H9 (cell line): ENCODE data around the gene SMDT1. TPM values are rescaled to one million over a fixed set of nuclear protein-coding genes. Genes with fewer than 3 reads are reported as not detected.
"Not testable (repeated sequence)": the region's sequence is repeated elsewhere in the genome, so short reads cannot be mapped to it uniquely, and the experiment has no call there.

ENCODE experiments used
- DNase-seq: peaks from one replicate; pipeline ENCODE4 v3.0.0-alpha.2; 2017
- H2AFZ ChIP-seq: one replicate; pipeline ENCODE4 v1.6.1; 2013; ENCODE audit warnings: mild to moderate bottlenecking, low read length, control low read depth, moderate library complexity
- H2AK5ac ChIP-seq: 2 replicates; pipeline ENCODE4 v1.6.1; 2013; ENCODE audit warnings: low read length, control low read depth, mixed read lengths; ENCODE audit not compliant: insufficient read length
- H2BK120ac ChIP-seq: one replicate; pipeline ENCODE4 v1.6.1; 2013; ENCODE audit warnings: low read depth, mild to moderate bottlenecking, low read length, control low read depth, inconsistent platforms; ENCODE audit not compliant: poor library complexity, severe bottlenecking
- H2BK12ac ChIP-seq: 2 replicates; pipeline ENCODE4 v1.6.1; 2013; ENCODE audit warnings: low read length, control low read depth, mixed read lengths, low read depth; ENCODE audit not compliant: insufficient read length
- H2BK15ac ChIP-seq: 2 replicates; pipeline ENCODE4 v1.6.1; 2013; ENCODE audit warnings: low read depth, low read length, control low read depth
- H2BK20ac ChIP-seq: one replicate; pipeline ENCODE4 v1.6.1; 2013; ENCODE audit warnings: low read depth, mild to moderate bottlenecking, low read length, control low read depth, inconsistent platforms; ENCODE audit not compliant: poor library complexity, severe bottlenecking
- H2BK5ac ChIP-seq: 2 replicates; pipeline ENCODE4 v1.6.1; 2013; ENCODE audit warnings: low read length, control low read depth, mixed read lengths; ENCODE audit not compliant: insufficient read length
- H3K14ac ChIP-seq: 2 replicates; pipeline ENCODE4 v1.6.1; 2013; ENCODE audit warnings: low read length, control low read depth; ENCODE audit not compliant: insufficient read depth
- H3K18ac ChIP-seq: 2 replicates; pipeline ENCODE4 v1.6.1; 2013; ENCODE audit warnings: low read depth, mild to moderate bottlenecking, mixed read lengths, low read length, control low read depth; ENCODE audit not compliant: insufficient read length
- H3K23ac ChIP-seq: 2 replicates; pipeline ENCODE4 v1.6.1; 2013; ENCODE audit warnings: low read length, control low read depth, mixed read lengths, low read depth; ENCODE audit not compliant: insufficient read length
- H3K23me2 ChIP-seq: 2 replicates; pipeline ENCODE4 v1.6.1; 2013; ENCODE audit warnings: low read depth, mild to moderate bottlenecking, mixed read lengths, low read length, control low read depth; ENCODE audit not compliant: insufficient read length, poor library complexity, severe bottlenecking
- H3K27ac ChIP-seq: 2 replicates; pipeline ENCODE4 v1.5.1; 2013; ENCODE audit warnings: low read length, control low read depth, mixed read lengths, low read depth; ENCODE audit not compliant: insufficient read length
- H3K27me3 ChIP-seq: 2 replicates; pipeline ENCODE4 v1.6.1; 2013; ENCODE audit warnings: low read length, control low read depth, inconsistent platforms; ENCODE audit not compliant: insufficient read depth
- H3K4ac ChIP-seq: 2 replicates; pipeline ENCODE4 v1.6.1; 2013; ENCODE audit warnings: low read depth, mild to moderate bottlenecking, control low read depth, inconsistent platforms, low read length, moderate library complexity
- H3K4me1 ChIP-seq: 2 replicates; pipeline ENCODE4 v1.6.1; 2013; ENCODE audit warnings: low read length, control low read depth, inconsistent platforms; ENCODE audit not compliant: insufficient read depth
- H3K4me2 ChIP-seq: 2 replicates; pipeline ENCODE4 v1.6.1; 2013; ENCODE audit warnings: low read length, control low read depth, mixed read lengths; ENCODE audit not compliant: insufficient read length, insufficient read depth
- H3K56ac ChIP-seq: 2 replicates; pipeline ENCODE4 v1.6.1; 2013; ENCODE audit warnings: low read depth, mild to moderate bottlenecking, mixed read lengths, low read length, control low read depth; ENCODE audit not compliant: insufficient read length
- H3K79me1 ChIP-seq: 2 replicates; pipeline ENCODE4 v1.6.1; 2013; ENCODE audit warnings: low read depth, mild to moderate bottlenecking, moderate library complexity, low read length, control low read depth, inconsistent platforms; ENCODE audit not compliant: insufficient read depth, poor library complexity, severe bottlenecking
- H3K79me2 ChIP-seq: 2 replicates; pipeline ENCODE4 v1.6.1; 2013; ENCODE audit warnings: low read length, control low read depth, inconsistent platforms; ENCODE audit not compliant: insufficient read depth
- H3K9ac ChIP-seq: 2 replicates; pipeline ENCODE4 v1.6.1; 2013; ENCODE audit warnings: low read length, control low read depth, mixed read lengths; ENCODE audit not compliant: insufficient read length; ENCODE audit errors: extremely low read depth
- H3K9me3 ChIP-seq: one replicate; pipeline ENCODE4 v1.6.1; 2013; ENCODE audit warnings: low read depth, low read length, inconsistent platforms; ENCODE audit not compliant: control insufficient read depth
- H3T11ph ChIP-seq: one replicate; pipeline ENCODE4 v1.6.1; 2013; ENCODE audit warnings: mild to moderate bottlenecking, low read length, control low read depth, inconsistent platforms
- H4K20me1 ChIP-seq: one replicate; pipeline ENCODE4 v1.6.1; 2013; ENCODE audit not compliant: control insufficient read depth, insufficient read length, insufficient read depth
- H4K5ac ChIP-seq: 2 replicates; pipeline ENCODE4 v1.6.1; 2013; ENCODE audit warnings: low read depth, mild to moderate bottlenecking, mixed read lengths, low read length, control low read depth; ENCODE audit not compliant: insufficient read length
- H4K8ac ChIP-seq: replicated peaks from 2 replicates; pipeline ENCODE4 v1.6.1; 2013; ENCODE audit warnings: low read length, control low read depth, mixed read lengths, low read depth; ENCODE audit not compliant: insufficient read length
- H4K91ac ChIP-seq: 2 replicates; pipeline ENCODE4 v1.6.1; 2013; ENCODE audit warnings: low read depth, mild to moderate bottlenecking, moderate library complexity, mixed read lengths, low read length, control low read depth; ENCODE audit not compliant: insufficient read length
- H3K27ac Mint-ChIP-seq, 3 experiments: 2 replicates in 2 of 3; 3 replicates in 1 of 3; pipeline ENCODE4 v1.8.0; 2020 to 2021; ENCODE audit warnings: mixed read lengths in 3 of 3, mild to moderate bottlenecking in 1 of 3, moderate library complexity in 1 of 3
- H3K27me3 Mint-ChIP-seq: 2 replicates; pipeline ENCODE4 v1.8.0; 2021; ENCODE audit warnings: low read depth, mild to moderate bottlenecking, moderate library complexity, mixed read lengths
- H3K36me3 Mint-ChIP-seq, 3 experiments: 2 replicates in 2 of 3; 3 replicates in 1 of 3; pipeline ENCODE4 v1.8.0; 2020 to 2021; ENCODE audit warnings: low read depth in 3 of 3, mixed read lengths in 3 of 3; ENCODE audit not compliant: insufficient read depth in 1 of 3
- H3K4me1 Mint-ChIP-seq, 2 experiments: 2 replicates each; pipeline ENCODE4 v1.8.0; 2020; ENCODE audit warnings: mixed read lengths in 2 of 2
- H3K4me3 Mint-ChIP-seq, 2 experiments: 2 replicates in 1 of 2; 3 replicates in 1 of 2; pipeline ENCODE4 v1.8.0; 2020 to 2021; ENCODE audit warnings: mild to moderate bottlenecking in 2 of 2, mixed read lengths in 2 of 2, moderate library complexity in 1 of 2
- H3K9me3 Mint-ChIP-seq, 2 experiments: 2 replicates in 1 of 2; 3 replicates in 1 of 2; pipeline ENCODE4 v1.8.0; 2020; ENCODE audit warnings: mild to moderate bottlenecking in 2 of 2, mixed read lengths in 2 of 2, moderate library complexity in 1 of 2
- WGBS: extraction: QIAGEN DNeasy Blood & Tissue Kit; methylation state at CpG from one replicate; pipeline ENCODE4 v1.1.7; 2013; ENCODE audit warnings: missing lambda C conversion rate, low lambda C conversion rate, mixed read lengths; ENCODE audit not compliant: insufficient read length; ENCODE audit errors: extremely low coverage; 5-methylcytosine and 5-hydroxymethylcytosine counted together
- total RNA-seq: library from RNA; stranded (reverse); gene quantifications from 2 replicates; pipeline ENCODE4 v1.2.1, GENCODE V29; 2021

Gene SMDT1
- total RNA-seq, 1 experiment from 2014 or later: 45.0 TPM

DNA sequence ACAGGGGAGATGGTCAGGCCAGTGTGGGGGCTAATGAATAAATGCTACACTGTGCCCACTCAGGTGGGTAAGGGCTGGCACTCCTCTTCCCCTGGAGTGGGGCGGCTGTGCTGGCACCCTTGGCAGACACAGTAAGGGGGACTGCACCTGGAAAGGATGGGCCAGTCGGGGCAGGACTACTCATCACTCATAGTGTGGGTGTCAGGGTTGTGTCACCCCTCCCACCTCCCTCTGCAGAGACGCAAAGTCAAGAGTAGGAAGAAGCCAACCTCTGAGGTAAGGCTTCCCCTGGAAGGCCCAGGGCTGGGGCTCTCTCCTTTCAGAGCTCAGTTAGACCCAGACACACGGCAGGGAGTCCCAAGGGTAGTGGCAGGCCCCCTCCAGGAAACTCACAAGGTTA is 44.0 kb downstream of the SMDT1 start:
- not testable (repeated sequence) for H3K23ac ChIP-seq, H3K4me2 ChIP-seq, H3T11ph ChIP-seq, H4K5ac ChIP-seq, H3K4ac ChIP-seq, H3K4me1 Mint-ChIP-seq, H3K23me2 ChIP-seq, H3K27me3 ChIP-seq, H2BK5ac ChIP-seq, H3K9ac ChIP-seq, H2BK20ac ChIP-seq, H2BK12ac ChIP-seq, H3K9me3 ChIP-seq, H4K20me1 ChIP-seq, H3K18ac ChIP-seq, DNase-seq, H2AFZ ChIP-seq, H3K27ac ChIP-seq, H3K27ac Mint-ChIP-seq, H2BK120ac ChIP-seq, H2BK15ac ChIP-seq, H4K91ac ChIP-seq, H2AK5ac ChIP-seq, H3K56ac ChIP-seq, H3K4me1 ChIP-seq, H3K4me3 Mint-ChIP-seq, H4K8ac ChIP-seq, H3K79me1 ChIP-seq, H3K14ac ChIP-seq, H3K36me3 Mint-ChIP-seq, H3K9me3 Mint-ChIP-seq, H3K79me2 ChIP-seq
- no CpG with 5 or more reads among the region's 4 CpGs for WGBS
- H3K27me3 Mint-ChIP-seq: peaks cover 18% of the 10 kb centered on the region
